K562 (cell line): ENCODE results near the gene DNAJC6. TPM values are rescaled to one million over a fixed set of nuclear protein-coding genes. Genes with fewer than 3 reads are reported as not detected.

ENCODE experiments used
- CHD2 ChIP-seq: IDR thresholded peaks from 2 replicates; pipeline ENCODE4 v1.6.1; 2011; ENCODE audit warnings: low read depth, low read length
- IFI16 ChIP-seq: fragments of 250-450 bp; sonication (Bioruptor Pico); IDR thresholded peaks from 2 replicates; pipeline ENCODE4 v2.1.2; 2022; ENCODE audit warnings: mild to moderate bottlenecking, inconsistent platforms
- KLF1 ChIP-seq: fragments of 450-650 bp; IDR thresholded peaks from 2 replicates; pipeline ENCODE4 v1.6.1; 2016; ENCODE audit warnings: missing genetic modification characterization, missing compliant biosample characterization
- MYBL2 ChIP-seq, 2 experiments: fragments of 450-650 bp in 1 of 2; sonication (generic) in 1 of 2; formaldehyde crosslinking in 1 of 2; IDR thresholded peaks; 2 replicates each; pipeline versions ENCODE4 v1.6.1 to v1.8.1; 2017 to 2022; ENCODE audit warnings: borderline replicate concordance in 1 of 2, inconsistent platforms in 1 of 2, low read depth in 1 of 2, mild to moderate bottlenecking in 1 of 2, missing genetic modification reagents in 1 of 2, moderate library complexity in 1 of 2
- NBN ChIP-seq: fragments of 450-650 bp; IDR thresholded peaks from 2 replicates; pipeline ENCODE4 v1.6.1; 2016; ENCODE audit warnings: low read depth, mild to moderate bottlenecking
- NCOA6 ChIP-seq: fragments of 450-650 bp; IDR thresholded peaks from 2 replicates; pipeline ENCODE4 v1.6.1; 2017; ENCODE audit warnings: mild to moderate bottlenecking
- NR2C2 ChIP-seq, 2 experiments: fragments of 200-800 bp in 1 of 2; sonication (Bioruptor generic) in 1 of 2; sonication (generic) in 1 of 2; formaldehyde crosslinking in 1 of 2; IDR thresholded peaks; 2 replicates each; pipeline versions ENCODE4 v1.6.1 to v1.8.0; 2016 to 2022; ENCODE audit warnings: mild to moderate bottlenecking in 1 of 2, missing compliant biosample characterization in 1 of 2, missing genetic modification characterization in 1 of 2, missing genetic modification reagents in 1 of 2
- PHB ChIP-seq: fragments of 250-450 bp; sonication (Bioruptor Pico); IDR thresholded peaks from 2 replicates; pipeline ENCODE4 v1.5.0; 2021
- POLR2B ChIP-seq: fragments of 450-650 bp; IDR thresholded peaks from 2 replicates; pipeline ENCODE4 v1.6.1; 2018; ENCODE audit warnings: low read depth; ENCODE audit not compliant: partially characterized antibody
- PTBP1 ChIP-seq: fragments of 200-400 bp; formaldehyde crosslinking; IDR thresholded peaks from 2 replicates; pipeline ENCODE4 v1.6.1; 2017; ENCODE audit warnings: low read depth, low read length
- ZNF551 ChIP-seq: fragments of 250-450 bp; sonication (Bioruptor Pico); IDR thresholded peaks from 2 replicates; pipeline ENCODE4 v1.5.0; 2021; ENCODE audit warnings: mild to moderate bottlenecking, moderate library complexity
- ZNF586 ChIP-seq: fragments of 450-650 bp; formaldehyde crosslinking; conservative IDR thresholded peaks from 2 replicates; pipeline ENCODE4 v1.4.0; 2020; ENCODE audit warnings: mild to moderate bottlenecking, moderate library complexity
- polyA plus RNA-seq, 8 experiments: library from polyadenylated mRNA; depleted of rRNA in 4 of 8; stranded (reverse) in 5 of 8; unstranded in 3 of 8; fragments of >200 nt; fragmentation: Nextera tagmentation in 2 of 8; fragmentation: Illumina TruSeq in 1 of 8; extraction: Ambion mirVana in 2 of 8; extraction: Trizol in 1 of 8; gene quantifications; 2 replicates each; pipeline versions ENCODE4 v1.2.1 to v1.2.3, GENCODE V29; 2011 to 2014; ENCODE audit warnings: inconsistent platforms in 1 of 8, missing spikeins in 1 of 8
- total RNA-seq, 7 experiments: library from RNA; depleted of rRNA in 6 of 7; stranded (reverse); fragments of >200 nt in 6 of 7; fragmentation: Illumina TruSeq in 2 of 7; extraction: Trizol in 2 of 7; gene quantifications; 2 replicates each; pipeline versions ENCODE4 v1.2.1 to v1.2.3, GENCODE V29; 2011 to 2021; ENCODE audit warnings: low replicate concordance in 1 of 7
- TF ChIP-seq, protein P1 (sequence below), 2 experiments: fragments of 200-800 bp in 1 of 2; sonication (Bioruptor generic) in 1 of 2; sonication (generic) in 1 of 2; formaldehyde crosslinking in 1 of 2; IDR thresholded peaks in 1 of 2; conservative IDR thresholded peaks in 1 of 2; 2 replicates each; pipeline versions ENCODE4 v1.5.0 to v1.6.1; 2016 to 2020; ENCODE audit warnings: missing compliant biosample characterization in 1 of 2, missing genetic modification characterization in 1 of 2, missing genetic modification reagents in 1 of 2
- TF ChIP-seq, protein P2 (sequence below): fragments of 250-450 bp; sonication (Bioruptor Pico); IDR thresholded peaks from 2 replicates; pipeline ENCODE4 v1.5.0; 2021; ENCODE audit warnings: mild to moderate bottlenecking, moderate library complexity
- TF ChIP-seq, protein P3 (sequence below), 2 experiments: fragments of 250-450 bp in 1 of 2; fragments of 450-650 bp in 1 of 2; sonication (Bioruptor Pico) in 1 of 2; IDR thresholded peaks; 2 replicates each; pipeline versions ENCODE4 v1.6.1 to v1.8.0; 2016 to 2021; ENCODE audit warnings: mild to moderate bottlenecking in 2 of 2, moderate library complexity in 2 of 2, missing compliant biosample characterization in 1 of 2, missing genetic modification characterization in 1 of 2
- TF ChIP-seq, protein P4 (sequence below): fragments of 250-450 bp; sonication (Bioruptor Pico); IDR thresholded peaks from 2 replicates; pipeline ENCODE4 v1.4.0; 2020; ENCODE audit warnings: borderline replicate concordance

DNAJC6 gene
- total and polyA plus RNA-seq, 9 of the 15 experiments (the other 6 are each of a cell fraction or from before 2014, with no cell fraction given): 6.7 to 78.7 (median 28.0) TPM

DNA sequence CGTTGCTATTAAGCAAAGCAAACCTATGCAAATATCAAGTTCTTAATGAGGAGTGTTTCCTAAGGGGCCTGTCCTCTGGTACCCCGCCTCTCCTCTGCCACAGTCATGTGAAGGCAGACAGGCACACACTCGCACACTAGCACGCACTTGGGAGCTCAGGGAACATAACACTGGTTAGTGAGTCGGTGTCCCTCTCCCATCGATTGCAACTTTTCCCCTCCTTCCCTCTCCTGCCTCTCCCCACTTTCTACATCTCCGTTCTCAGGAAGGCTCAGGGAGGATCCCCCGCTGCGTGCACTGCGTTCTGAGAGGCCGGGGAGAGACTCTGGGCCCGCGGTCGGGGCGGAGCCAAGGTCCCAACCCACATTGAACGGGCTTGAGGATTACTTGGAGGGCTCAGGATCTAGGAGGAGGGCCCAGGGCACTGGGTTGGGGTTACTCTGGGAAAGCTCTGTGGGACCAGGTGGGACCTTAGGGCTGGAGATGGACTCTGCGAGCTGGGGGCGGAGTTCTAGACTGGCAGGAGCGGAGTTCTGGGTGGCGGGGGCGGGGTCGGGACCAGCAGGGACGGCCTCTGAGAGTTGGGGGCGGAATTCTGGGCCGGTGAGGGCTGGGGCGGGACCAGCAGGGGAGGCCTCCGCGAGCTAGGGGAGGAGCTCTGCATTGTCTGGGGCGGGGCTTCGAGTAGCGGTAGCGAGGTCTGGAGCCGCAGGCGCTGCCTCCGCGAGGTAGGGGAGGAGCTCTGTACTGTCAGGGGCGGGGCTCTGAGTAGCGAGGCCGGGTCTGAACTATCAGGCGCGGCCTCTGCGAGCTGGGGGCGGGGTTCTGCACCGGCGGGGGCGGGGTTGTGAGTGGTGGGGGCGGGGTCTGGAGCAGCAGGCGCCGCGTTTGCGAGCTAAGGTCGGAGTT is 110.6 kb downstream of the DNAJC6 start (continued):
- TF ChIP-seq, protein P1, sequence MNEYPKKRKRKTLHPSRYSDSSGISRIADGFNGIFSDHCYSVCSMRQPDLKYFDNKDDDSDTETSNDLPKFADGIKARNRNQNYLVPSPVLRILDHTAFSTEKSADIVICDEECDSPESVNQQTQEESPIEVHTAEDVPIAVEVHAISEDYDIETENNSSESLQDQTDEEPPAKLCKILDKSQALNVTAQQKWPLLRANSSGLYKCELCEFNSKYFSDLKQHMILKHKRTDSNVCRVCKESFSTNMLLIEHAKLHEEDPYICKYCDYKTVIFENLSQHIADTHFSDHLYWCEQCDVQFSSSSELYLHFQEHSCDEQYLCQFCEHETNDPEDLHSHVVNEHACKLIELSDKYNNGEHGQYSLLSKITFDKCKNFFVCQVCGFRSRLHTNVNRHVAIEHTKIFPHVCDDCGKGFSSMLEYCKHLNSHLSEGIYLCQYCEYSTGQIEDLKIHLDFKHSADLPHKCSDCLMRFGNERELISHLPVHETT (CRISPR knock-in tag; conservative IDR thresholded peaks at IDR 0.05 in 1 of 2, IDR thresholded peaks at IDR 0.05 in 1 of 2): no peak
- TF ChIP-seq, protein P2, sequence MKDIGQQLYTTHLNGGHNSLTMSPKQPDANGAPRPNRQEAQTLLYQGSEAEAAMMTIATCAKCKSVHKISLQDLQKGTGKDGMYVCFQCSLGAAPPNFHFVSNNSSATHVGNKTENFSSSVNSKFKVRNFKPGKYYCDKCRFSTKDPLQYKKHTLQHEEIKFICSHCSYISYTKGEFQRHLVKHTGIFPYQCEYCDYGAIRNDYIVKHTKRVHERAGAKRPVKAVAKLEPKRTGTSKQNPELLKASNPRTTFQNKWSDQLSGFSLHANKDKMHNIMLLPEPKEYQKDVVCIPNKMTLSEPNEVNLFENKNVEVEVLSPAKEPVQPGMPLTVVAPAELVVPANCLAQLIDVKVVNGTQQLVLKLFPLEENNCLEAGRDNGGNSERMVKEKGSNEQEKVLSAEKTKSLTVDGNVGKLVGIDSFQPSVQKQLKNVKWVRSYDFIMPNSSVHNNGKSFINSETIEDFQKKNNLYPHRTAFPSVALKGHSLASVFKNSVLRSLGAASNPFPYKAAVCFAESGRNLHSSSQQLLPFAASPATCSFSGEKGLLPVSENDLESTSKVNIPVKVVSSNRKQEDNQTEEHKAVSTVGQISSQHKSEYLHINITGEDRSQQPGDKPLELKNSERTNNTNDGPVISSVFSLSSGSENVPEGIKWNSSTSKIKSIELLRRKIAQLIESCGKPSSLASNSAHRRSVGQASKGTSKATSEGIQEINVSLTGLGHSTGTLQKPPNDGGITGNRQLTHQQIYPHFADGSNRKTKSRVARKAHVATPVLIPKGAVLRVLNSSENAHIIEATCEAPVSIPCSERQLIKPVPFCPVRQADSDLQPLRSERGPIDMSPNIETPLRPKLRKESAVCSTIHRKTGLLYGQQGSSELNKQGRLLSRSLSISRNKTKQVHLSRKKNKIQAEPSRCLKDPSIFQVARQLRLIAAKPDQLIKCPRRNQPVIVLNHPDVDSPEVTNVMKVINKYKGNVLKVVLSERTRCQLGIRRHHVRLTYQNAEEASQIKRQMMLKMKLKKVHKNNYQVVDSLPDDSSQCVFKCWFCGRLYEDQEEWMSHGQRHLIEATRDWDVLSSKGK (CRISPR knock-in tag): no peak
- TF ChIP-seq MYBL2 (IDR thresholded peaks at IDR 0.05; ENCODE audit: low read depth) (no peak), MYBL2 (CRISPR knock-in tag; IDR thresholded peaks at IDR 0.05; ENCODE audit: borderline replicate concordance) (no peak), NCOA6 (no peak), PHB (no peak), NBN (peak; percentile 61; the same call in 1 of the 2 replicates), ZNF551 (CRISPR knock-in tag) (no peak), ZNF586 (CRISPR knock-in tag) (no peak), NR2C2 (CRISPR knock-in tag; IDR thresholded peaks at IDR 0.05) (no peak), NR2C2 (tag; IDR thresholded peaks at IDR 0.05) (no peak), KLF1 (tag) (no peak), CHD2 (no peak), IFI16 (no peak; the same call in 1 of the 2 replicates), POLR2B (peak; percentile 84), PTBP1 (no peak)
- TF ChIP-seq, protein P3, sequence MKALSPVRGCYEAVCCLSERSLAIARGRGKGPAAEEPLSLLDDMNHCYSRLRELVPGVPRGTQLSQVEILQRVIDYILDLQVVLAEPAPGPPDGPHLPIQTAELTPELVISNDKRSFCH (CRISPR knock-in tag; IDR thresholded peaks at IDR 0.05): no peak
- TF ChIP-seq, protein P3 (tag; IDR thresholded peaks at IDR 0.05): peak; percentile 57; the same call in 1 of the 2 replicates
- TF ChIP-seq, protein P4, sequence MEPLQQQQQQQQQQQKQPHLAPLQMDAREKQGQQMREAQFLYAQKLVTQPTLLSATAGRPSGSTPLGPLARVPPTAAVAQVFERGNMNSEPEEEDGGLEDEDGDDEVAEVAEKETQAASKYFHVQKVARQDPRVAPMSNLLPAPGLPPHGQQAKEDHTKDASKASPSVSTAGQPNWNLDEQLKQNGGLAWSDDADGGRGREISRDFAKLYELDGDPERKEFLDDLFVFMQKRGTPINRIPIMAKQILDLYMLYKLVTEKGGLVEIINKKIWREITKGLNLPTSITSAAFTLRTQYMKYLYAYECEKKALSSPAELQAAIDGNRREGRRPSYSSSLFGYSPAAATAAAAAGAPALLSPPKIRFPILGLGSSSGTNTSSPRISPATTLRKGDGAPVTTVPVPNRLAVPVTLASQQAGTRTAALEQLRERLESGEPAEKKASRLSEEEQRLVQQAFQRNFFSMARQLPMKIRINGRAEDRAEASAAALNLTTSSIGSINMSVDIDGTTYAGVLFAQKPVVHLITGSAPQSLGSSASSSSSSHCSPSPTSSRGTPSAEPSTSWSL (CRISPR knock-in tag): no peak; the same call in 1 of the 2 replicates
